SK-N-SH treated with all-trans-retinoic acid at 6 μM for 48 hours (cell line): Measurements from ENCODE around the gene PREP.

Experiments
- ARNTL ChIP-seq: fragments of 450-650 bp; formaldehyde crosslinking; IDR thresholded peaks from 2 replicates; pipeline ENCODE4 v1.5.0; 2020; ENCODE audit warnings: low read depth, mild to moderate bottlenecking, moderate library complexity, borderline replicate concordance
- CSDC2 ChIP-seq: fragments of 250-450 bp; sonication (Bioruptor Pico); IDR thresholded peaks from 2 replicates; pipeline ENCODE4 v1.5.0; 2020; ENCODE audit warnings: mild to moderate bottlenecking, moderate library complexity
- SNAI2 ChIP-seq: fragments of 250-450 bp; sonication (Bioruptor Pico); IDR thresholded peaks from 2 replicates; pipeline ENCODE4 v1.5.0; 2020; ENCODE audit warnings: mild to moderate bottlenecking, moderate library complexity
- TCF4 ChIP-seq: fragments of 250-450 bp; sonication (Bioruptor Pico); IDR thresholded peaks from 2 replicates; pipeline ENCODE4 v1.8.0; 2021; ENCODE audit warnings: mild to moderate bottlenecking, moderate library complexity, borderline replicate concordance
- ZC3H10 ChIP-seq: fragments of 250-450 bp; sonication (Bioruptor Pico); IDR thresholded peaks from 2 replicates; pipeline ENCODE4 v1.5.1; 2021; ENCODE audit warnings: mild to moderate bottlenecking, moderate library complexity
- ZFP3 ChIP-seq: fragments of 250-450 bp; sonication (Bioruptor Pico); IDR thresholded peaks from 2 replicates; pipeline ENCODE4 v1.5.0; 2020; ENCODE audit warnings: mild to moderate bottlenecking, moderate library complexity
- ZFP30 ChIP-seq: fragments of 450-650 bp; formaldehyde crosslinking; IDR thresholded peaks from 2 replicates; pipeline ENCODE4 v1.5.0; 2022; ENCODE audit warnings: mild to moderate bottlenecking, moderate library complexity
- ZNF8 ChIP-seq: fragments of 450-650 bp; formaldehyde crosslinking; IDR thresholded peaks from 2 replicates; pipeline ENCODE4 v1.5.0; 2020; ENCODE audit warnings: mild to moderate bottlenecking, moderate library complexity
- TF ChIP-seq, protein P1 (sequence below): fragments of 250-450 bp; sonication (Bioruptor Pico); IDR thresholded peaks from 2 replicates; pipeline ENCODE4 v1.8.0; 2020; ENCODE audit warnings: mild to moderate bottlenecking, moderate library complexity, borderline replicate concordance
- TF ChIP-seq, protein P2 (sequence below): fragments of 250-450 bp; sonication (Bioruptor Pico); IDR thresholded peaks from 2 replicates; pipeline ENCODE4 v1.5.1; 2020; ENCODE audit warnings: low read depth, mild to moderate bottlenecking, moderate library complexity
- TF ChIP-seq, protein P3 (sequence below): fragments of 250-450 bp; sonication (Bioruptor Pico); IDR thresholded peaks from 2 replicates; pipeline ENCODE4 v1.8.0; 2021; ENCODE audit warnings: low read depth, mild to moderate bottlenecking, moderate library complexity, borderline replicate concordance
- TF ChIP-seq, protein P4 (sequence below): fragments of 250-450 bp; sonication (Bioruptor Pico); IDR thresholded peaks from 2 replicates; pipeline ENCODE4 v1.5.1; 2021; ENCODE audit warnings: mild to moderate bottlenecking, moderate library complexity

DNA sequence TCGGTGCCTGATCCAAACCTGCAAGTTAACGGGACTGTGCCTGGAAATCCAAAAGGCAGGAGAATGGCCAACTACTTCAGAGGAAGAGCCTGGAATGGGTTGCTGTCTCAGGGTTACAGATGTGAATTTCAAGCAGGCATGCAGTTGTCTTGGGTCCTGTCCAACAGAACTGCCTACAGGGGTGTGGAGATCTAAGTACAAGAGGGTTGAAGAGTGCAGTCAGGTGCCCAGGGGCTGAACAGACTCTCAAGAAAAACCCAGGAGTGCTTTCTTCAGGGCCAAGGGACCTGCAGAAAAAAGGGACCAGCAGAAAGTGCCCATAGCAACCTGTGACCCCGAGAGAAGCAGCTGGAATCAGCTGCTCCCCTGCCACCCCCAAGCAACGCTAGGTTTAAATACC, 71.0 kb downstream of the PREP start:
- no peak for TF ChIP-seq ZFP30 (CRISPR knock-in tag)
- TF ChIP-seq ZC3H10 (CRISPR knock-in tag): no peak
- TF ChIP-seq, protein P1, sequence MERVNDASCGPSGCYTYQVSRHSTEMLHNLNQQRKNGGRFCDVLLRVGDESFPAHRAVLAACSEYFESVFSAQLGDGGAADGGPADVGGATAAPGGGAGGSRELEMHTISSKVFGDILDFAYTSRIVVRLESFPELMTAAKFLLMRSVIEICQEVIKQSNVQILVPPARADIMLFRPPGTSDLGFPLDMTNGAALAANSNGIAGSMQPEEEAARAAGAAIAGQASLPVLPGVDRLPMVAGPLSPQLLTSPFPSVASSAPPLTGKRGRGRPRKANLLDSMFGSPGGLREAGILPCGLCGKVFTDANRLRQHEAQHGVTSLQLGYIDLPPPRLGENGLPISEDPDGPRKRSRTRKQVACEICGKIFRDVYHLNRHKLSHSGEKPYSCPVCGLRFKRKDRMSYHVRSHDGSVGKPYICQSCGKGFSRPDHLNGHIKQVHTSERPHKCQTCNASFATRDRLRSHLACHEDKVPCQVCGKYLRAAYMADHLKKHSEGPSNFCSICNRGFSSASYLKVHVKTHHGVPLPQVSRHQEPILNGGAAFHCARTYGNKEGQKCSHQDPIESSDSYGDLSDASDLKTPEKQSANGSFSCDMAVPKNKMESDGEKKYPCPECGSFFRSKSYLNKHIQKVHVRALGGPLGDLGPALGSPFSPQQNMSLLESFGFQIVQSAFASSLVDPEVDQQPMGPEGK (CRISPR knock-in tag): no peak
- TF ChIP-seq SNAI2 (CRISPR knock-in tag): no peak
- no peak for TF ChIP-seq ZNF8 (CRISPR knock-in tag)
- TF ChIP-seq, protein P2, sequence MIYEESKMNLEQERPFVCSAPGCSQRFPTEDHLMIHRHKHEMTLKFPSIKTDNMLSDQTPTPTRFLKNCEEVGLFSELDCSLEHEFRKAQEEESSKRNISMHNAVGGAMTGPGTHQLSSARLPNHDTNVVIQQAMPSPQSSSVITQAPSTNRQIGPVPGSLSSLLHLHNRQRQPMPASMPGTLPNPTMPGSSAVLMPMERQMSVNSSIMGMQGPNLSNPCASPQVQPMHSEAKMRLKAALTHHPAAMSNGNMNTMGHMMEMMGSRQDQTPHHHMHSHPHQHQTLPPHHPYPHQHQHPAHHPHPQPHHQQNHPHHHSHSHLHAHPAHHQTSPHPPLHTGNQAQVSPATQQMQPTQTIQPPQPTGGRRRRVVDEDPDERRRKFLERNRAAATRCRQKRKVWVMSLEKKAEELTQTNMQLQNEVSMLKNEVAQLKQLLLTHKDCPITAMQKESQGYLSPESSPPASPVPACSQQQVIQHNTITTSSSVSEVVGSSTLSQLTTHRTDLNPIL (CRISPR knock-in tag): no peak
- no peak for TF ChIP-seq ARNTL (CRISPR knock-in tag)
- TF ChIP-seq, protein P3, sequence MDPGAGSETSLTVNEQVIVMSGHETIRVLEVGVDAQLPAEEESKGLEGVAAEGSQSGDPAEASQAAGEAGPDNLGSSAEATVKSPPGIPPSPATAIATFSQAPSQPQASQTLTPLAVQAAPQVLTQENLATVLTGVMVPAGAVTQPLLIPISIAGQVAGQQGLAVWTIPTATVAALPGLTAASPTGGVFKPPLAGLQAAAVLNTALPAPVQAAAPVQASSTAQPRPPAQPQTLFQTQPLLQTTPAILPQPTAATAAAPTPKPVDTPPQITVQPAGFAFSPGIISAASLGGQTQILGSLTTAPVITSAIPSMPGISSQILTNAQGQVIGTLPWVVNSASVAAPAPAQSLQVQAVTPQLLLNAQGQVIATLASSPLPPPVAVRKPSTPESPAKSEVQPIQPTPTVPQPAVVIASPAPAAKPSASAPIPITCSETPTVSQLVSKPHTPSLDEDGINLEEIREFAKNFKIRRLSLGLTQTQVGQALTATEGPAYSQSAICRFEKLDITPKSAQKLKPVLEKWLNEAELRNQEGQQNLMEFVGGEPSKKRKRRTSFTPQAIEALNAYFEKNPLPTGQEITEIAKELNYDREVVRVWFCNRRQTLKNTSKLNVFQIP (CRISPR knock-in tag): no peak
- no peak for TF ChIP-seq CSDC2
- TF ChIP-seq, protein P4, sequence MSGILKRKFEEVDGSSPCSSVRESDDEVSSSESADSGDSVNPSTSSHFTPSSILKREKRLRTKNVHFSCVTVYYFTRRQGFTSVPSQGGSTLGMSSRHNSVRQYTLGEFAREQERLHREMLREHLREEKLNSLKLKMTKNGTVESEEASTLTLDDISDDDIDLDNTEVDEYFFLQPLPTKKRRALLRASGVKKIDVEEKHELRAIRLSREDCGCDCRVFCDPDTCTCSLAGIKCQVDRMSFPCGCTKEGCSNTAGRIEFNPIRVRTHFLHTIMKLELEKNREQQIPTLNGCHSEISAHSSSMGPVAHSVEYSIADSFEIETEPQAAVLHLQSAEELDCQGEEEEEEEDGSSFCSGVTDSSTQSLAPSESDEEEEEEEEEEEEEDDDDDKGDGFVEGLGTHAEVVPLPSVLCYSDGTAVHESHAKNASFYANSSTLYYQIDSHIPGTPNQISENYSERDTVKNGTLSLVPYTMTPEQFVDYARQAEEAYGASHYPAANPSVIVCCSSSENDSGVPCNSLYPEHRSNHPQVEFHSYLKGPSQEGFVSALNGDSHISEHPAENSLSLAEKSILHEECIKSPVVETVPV (CRISPR knock-in tag): no peak
- TF ChIP-seq TCF4 (CRISPR knock-in tag): no peak
- no peak for TF ChIP-seq ZFP3 (CRISPR knock-in tag)
